ENCODE measurements around the gene STARD13. TPM values are rescaled to one million over a fixed set of nuclear protein-coding genes. Genes with fewer than 3 reads are reported as not detected.

Gene STARD13
- total RNA-seq, 2 experiments from 2014 or later: 0.48 to 0.99 TPM

- peaks cover 4% of the 10 kb centered on the region for H3K27me3 Mint-ChIP-seq
- POLR2A ChIA-PET: no interaction called here
- intact Hi-C loops (cut with micrococcal nuclease): no loop called here
- H3K27ac Mint-ChIP-seq: no peak overlapping the region
- DNase-seq: no peak
- no peaks in the 10 kb centered on the region for H3K9me3 Mint-ChIP-seq
- H3K4me3 Mint-ChIP-seq: no peak overlapping the region
- no peaks in the 10 kb centered on the region for H3K36me3 Mint-ChIP-seq
- CTCF ChIA-PET: interaction anchor here (0.6 kb wide), 1 partner anchor 171 kb away, joined by 5 read pairs; no protein-coding TSS in a partner anchor
- peaks cover 2% of the 10 kb centered on the region for H3K4me1 Mint-ChIP-seq (ENCODE audit: low read depth)
These were observed 194.2 kb downstream of the STARD13 start for GRCh38 chr13:33091415-33091774.

GRCh38 chr13:33090755-33091414 is 194.7 kb downstream of the STARD13 start:
- peaks cover 4% of the 10 kb centered on the region for H3K4me1 Mint-ChIP-seq (ENCODE audit: low read depth)
- intact Hi-C loops (cut with micrococcal nuclease): no loop called here
- H3K27me3 Mint-ChIP-seq: peaks cover 4% of the 10 kb centered on the region
- DNase-seq: no peak
- H3K4me3 Mint-ChIP-seq: no peak overlapping the region
- H3K36me3 Mint-ChIP-seq: no peaks in the 10 kb centered on the region
- no peak overlapping the region for H3K27ac Mint-ChIP-seq
- POLR2A ChIA-PET: no interaction called here
- no peaks in the 10 kb centered on the region for H3K9me3 Mint-ChIP-seq
- CTCF ChIA-PET: interaction anchor here (0.6 kb wide), 1 partner anchor 171 kb away, joined by 5 read pairs; no protein-coding TSS in a partner anchor

GRCh38 chr13:33089311-33089710 is 196.2 kb downstream of the STARD13 start:
- no peak overlapping the region for H3K4me3 Mint-ChIP-seq
- H3K27ac Mint-ChIP-seq: no peak overlapping the region
- H3K27me3 Mint-ChIP-seq: peaks cover 4% of the 10 kb centered on the region
- H3K9me3 Mint-ChIP-seq: no peaks in the 10 kb centered on the region
- POLR2A ChIA-PET: no interaction called here
- CTCF ChIA-PET: no interaction called here
- intact Hi-C loops (cut with micrococcal nuclease): no loop called here
- H3K4me1 Mint-ChIP-seq (ENCODE audit: low read depth): peaks cover 4% of the 10 kb centered on the region
- DNase-seq: no peak
- H3K36me3 Mint-ChIP-seq: no peaks in the 10 kb centered on the region

- ChIA-PET POLR2A (no interaction called here), CTCF (no interaction called here)
- H3K4me3 Mint-ChIP-seq: no peak overlapping the region
- no peaks in the 10 kb centered on the region for H3K36me3 Mint-ChIP-seq
- peaks cover 4% of the 10 kb centered on the region for H3K27me3 Mint-ChIP-seq
- H3K4me1 Mint-ChIP-seq (ENCODE audit: low read depth): peaks cover 4% of the 10 kb centered on the region
- no peak for DNase-seq
- H3K27ac Mint-ChIP-seq: no peak overlapping the region
- H3K9me3 Mint-ChIP-seq: no peaks in the 10 kb centered on the region
- intact Hi-C loops (cut with micrococcal nuclease): no loop called here
These were observed 197.8 kb downstream of the STARD13 start for GRCh38 chr13:33087790-33088189.

- intact Hi-C loops (cut with micrococcal nuclease): no loop called here
- ChIA-PET POLR2A (no interaction called here), CTCF (no interaction called here)
- H3K27me3 Mint-ChIP-seq: peaks cover 4% of the 10 kb centered on the region
- H3K4me1 Mint-ChIP-seq (ENCODE audit: low read depth): peaks cover 4% of the 10 kb centered on the region
- no peak overlapping the region for H3K4me3 Mint-ChIP-seq
- H3K36me3 Mint-ChIP-seq: no peaks in the 10 kb centered on the region
- no peak for DNase-seq
- no peak overlapping the region for H3K27ac Mint-ChIP-seq
- H3K9me3 Mint-ChIP-seq: no peaks in the 10 kb centered on the region
These were observed 198.5 kb downstream of the STARD13 start for GRCh38 chr13:33087091-33087490.

- intact Hi-C loops (cut with micrococcal nuclease): no loop called here
- POLR2A ChIA-PET: no interaction called here
- Mint-ChIP-seq H3K9me3 (no peaks in the 10 kb centered on the region), H3K4me1 (ENCODE audit: low read depth) (peaks cover 4% of the 10 kb centered on the region), H3K36me3 (no peaks in the 10 kb centered on the region), H3K27ac (no peak overlapping the region), H3K4me3 (no peak overlapping the region), H3K27me3 (peaks cover 17% of the 10 kb centered on the region)
- no peak for DNase-seq
- CTCF ChIA-PET: no interaction called here
These were observed 202.5 kb downstream of the STARD13 start for GRCh38 chr13:33083054-33083453.

GRCh38 chr13:33081666-33082065 is 203.9 kb downstream of the STARD13 start:
- Mint-ChIP-seq H3K4me3 (no peak overlapping the region), H3K27me3 (peaks cover 14% of the 10 kb centered on the region), H3K4me1 (ENCODE audit: low read depth) (peaks cover 4% of the 10 kb centered on the region), H3K27ac (no peak overlapping the region), H3K9me3 (no peaks in the 10 kb centered on the region), H3K36me3 (no peaks in the 10 kb centered on the region)
- intact Hi-C loops (cut with micrococcal nuclease): no loop called here
- CTCF ChIA-PET: no interaction called here
- POLR2A ChIA-PET: no interaction called here
- no peak for DNase-seq

GRCh38 chr13:33080972-33081590 is 204.5 kb downstream of the STARD13 start:
- Mint-ChIP-seq H3K36me3 (no peaks in the 10 kb centered on the region), H3K27ac (no peak overlapping the region), H3K9me3 (no peaks in the 10 kb centered on the region), H3K4me3 (no peak overlapping the region), H3K27me3 (peaks cover 14% of the 10 kb centered on the region), H3K4me1 (ENCODE audit: low read depth) (no peaks in the 10 kb centered on the region)
- CTCF ChIA-PET: no interaction called here
- POLR2A ChIA-PET: no interaction called here
- intact Hi-C loops (cut with micrococcal nuclease): no loop called here
- no peak for DNase-seq

GRCh38 chr13:33079960-33080359 is 205.6 kb downstream of the STARD13 start:
- ChIA-PET CTCF (no interaction called here), POLR2A (no interaction called here)
- intact Hi-C loops (cut with micrococcal nuclease): no loop called here

GRCh38 chr13:33078263-33078662 is 207.3 kb downstream of the STARD13 start:
- H3K36me3 Mint-ChIP-seq: no peaks in the 10 kb centered on the region
- CTCF ChIA-PET: no interaction called here
- peaks cover 14% of the 10 kb centered on the region for H3K27me3 Mint-ChIP-seq
- no peaks in the 10 kb centered on the region for H3K9me3 Mint-ChIP-seq
- H3K4me1 Mint-ChIP-seq (ENCODE audit: low read depth): no peaks in the 10 kb centered on the region
- POLR2A ChIA-PET: no interaction called here
- no peak overlapping the region for H3K4me3 Mint-ChIP-seq
- DNase-seq: no peak
- no peak overlapping the region for H3K27ac Mint-ChIP-seq
- intact Hi-C loops (cut with micrococcal nuclease): no loop called here

More at GRCh38 chr13:33079960-33080359, 205.6 kb downstream of the STARD13 start:
- H3K36me3 Mint-ChIP-seq: no peaks in the 10 kb centered on the region
- peaks cover 14% of the 10 kb centered on the region for H3K27me3 Mint-ChIP-seq
- H3K4me1 Mint-ChIP-seq (ENCODE audit: low read depth): no peaks in the 10 kb centered on the region
- H3K9me3 Mint-ChIP-seq: no peaks in the 10 kb centered on the region
- DNase-seq: no peak
- no peak overlapping the region for H3K27ac Mint-ChIP-seq
- H3K4me3 Mint-ChIP-seq: no peak overlapping the region

GRCh38 chr13:33076001-33076992 is 209.3 kb downstream of the STARD13 start:
- intact Hi-C loops (cut with micrococcal nuclease): no loop called here
- DNase-seq: no peak
- Mint-ChIP-seq H3K27me3 (peaks cover 10% of the 10 kb centered on the region), H3K4me1 (ENCODE audit: low read depth) (no peaks in the 10 kb centered on the region), H3K9me3 (no peaks in the 10 kb centered on the region), H3K27ac (no peak overlapping the region), H3K36me3 (no peaks in the 10 kb centered on the region), H3K4me3 (no peak overlapping the region)
- ChIA-PET CTCF (no interaction called here), POLR2A (no interaction called here)

- ChIA-PET CTCF (no interaction called here), POLR2A (no interaction called here)
- Mint-ChIP-seq H3K9me3 (no peaks in the 10 kb centered on the region), H3K4me3 (no peak overlapping the region), H3K27me3 (no peaks in the 10 kb centered on the region), H3K36me3 (no peaks in the 10 kb centered on the region), H3K4me1 (ENCODE audit: low read depth) (no peaks in the 10 kb centered on the region), H3K27ac (no peak overlapping the region)
- intact Hi-C loops (cut with micrococcal nuclease): no loop called here
- DNase-seq: no peak
These were observed 212.2 kb downstream of the STARD13 start for GRCh38 chr13:33073338-33073737.
